GM12878 (cell line): ENCODE results near the gene ARHGAP26. TPM values are rescaled to one million over a fixed set of nuclear protein-coding genes. Genes with fewer than 3 reads are reported as not detected.

ENCODE experiments used
- ASH2L ChIP-seq: fragments of 300-600, 200-600 bp; sonication (generic); IDR thresholded peaks from 2 replicates; pipeline ENCODE4 v1.6.1; 2017; ENCODE audit warnings: low read depth, mild to moderate bottlenecking, borderline replicate concordance
- BRCA1 ChIP-seq: IDR thresholded peaks from 2 replicates; pipeline ENCODE4 v1.6.1; 2011; ENCODE audit warnings: low read depth, low read length, improper control_type of control experiment
- HDAC2 ChIP-seq: fragments of 200-600 bp; sonication (generic); IDR thresholded peaks from 2 replicates; pipeline ENCODE4 v1.6.1; 2017
- IKZF2 ChIP-seq, 2 experiments: fragments of 450-650 bp; IDR thresholded peaks; 2 replicates each; pipeline ENCODE4 v1.6.1; 2017; ENCODE audit warnings: mild to moderate bottlenecking in 2 of 2, moderate library complexity in 2 of 2
- KLF5 ChIP-seq: fragments of 450-650 bp; IDR thresholded peaks from 2 replicates; pipeline ENCODE4 v1.6.1; 2014; ENCODE audit warnings: mild to moderate bottlenecking; ENCODE audit not compliant: partially characterized antibody
- MEF2A ChIP-seq: IDR thresholded peaks from 2 replicates; pipeline ENCODE4 v1.6.1; 2011; ENCODE audit warnings: low read depth, mild to moderate bottlenecking, low read length, moderate library complexity; ENCODE audit not compliant: insufficient read depth
- RELA ChIP-seq: fragments of 450-650 bp; IDR thresholded peaks from 2 replicates; pipeline ENCODE4 v1.8.0; 2014; ENCODE audit warnings: borderline replicate concordance; ENCODE audit not compliant: partially characterized antibody
- SIN3A ChIP-seq: IDR thresholded peaks from 2 replicates; pipeline ENCODE4 v1.6.1; 2012; ENCODE audit warnings: low read depth, low read length, improper control_type of control experiment
- SMARCA5 ChIP-seq: fragments of 450-650 bp; IDR thresholded peaks from 2 replicates; pipeline ENCODE4 v1.6.1; 2017; ENCODE audit warnings: mild to moderate bottlenecking
- polyA plus RNA-seq, 11 experiments: library from polyadenylated mRNA; depleted of rRNA in 4 of 11; unstranded in 6 of 11; stranded (reverse) in 5 of 11; fragments of >200 nt; fragmentation: Nextera tagmentation in 4 of 11; fragmentation: Illumina TruSeq in 1 of 11; extraction: Ambion mirVana in 4 of 11; extraction: Trizol in 1 of 11; gene quantifications; 1 replicate in 1 of 11; 2 replicates in 10 of 11; pipeline versions ENCODE4 v1.2.1 to v1.2.3, GENCODE V29; 2011 to 2016; ENCODE audit warnings: inconsistent platforms in 2 of 11, missing spikeins in 2 of 11, low read depth in 1 of 11
- total RNA-seq, 4 experiments: library from RNA; depleted of rRNA in 3 of 4; stranded (reverse); fragments of >200 nt in 3 of 4; fragmentation: Illumina TruSeq in 1 of 4; extraction: Trizol in 1 of 4; gene quantifications; 2 replicates each; pipeline versions ENCODE4 v1.2.1 to v1.2.3, GENCODE V29; 2013 to 2021
- TF ChIP-seq, protein P1 (sequence below): fragments of 450-650 bp; IDR thresholded peaks from 2 replicates; pipeline ENCODE4 v1.6.1; 2017; ENCODE audit warnings: mild to moderate bottlenecking, moderate library complexity
- TF ChIP-seq, protein P2 (sequence below): fragments of 450-650 bp; IDR thresholded peaks from 2 replicates; pipeline ENCODE4 v1.6.1; 2016; ENCODE audit warnings: mild to moderate bottlenecking, moderate library complexity, borderline replicate concordance
- TF ChIP-seq, protein P3 (sequence below): IDR thresholded peaks from 2 replicates; pipeline ENCODE4 v1.6.1; 2011; ENCODE audit warnings: mild to moderate bottlenecking, low read depth, low read length, moderate library complexity; ENCODE audit not compliant: insufficient replicate concordance

The ARHGAP26 gene
- total and polyA plus RNA-seq, 10 of the 15 experiments (the other 5 are each of a cell fraction or from before 2014, with no cell fraction given), result 9.4 to 41.5 (median 19.3) TPM

GRCh38 chr5:143004361-143005145, 234.4 kb downstream of the ARHGAP26 start (continued):
- TF ChIP-seq, protein P1, sequence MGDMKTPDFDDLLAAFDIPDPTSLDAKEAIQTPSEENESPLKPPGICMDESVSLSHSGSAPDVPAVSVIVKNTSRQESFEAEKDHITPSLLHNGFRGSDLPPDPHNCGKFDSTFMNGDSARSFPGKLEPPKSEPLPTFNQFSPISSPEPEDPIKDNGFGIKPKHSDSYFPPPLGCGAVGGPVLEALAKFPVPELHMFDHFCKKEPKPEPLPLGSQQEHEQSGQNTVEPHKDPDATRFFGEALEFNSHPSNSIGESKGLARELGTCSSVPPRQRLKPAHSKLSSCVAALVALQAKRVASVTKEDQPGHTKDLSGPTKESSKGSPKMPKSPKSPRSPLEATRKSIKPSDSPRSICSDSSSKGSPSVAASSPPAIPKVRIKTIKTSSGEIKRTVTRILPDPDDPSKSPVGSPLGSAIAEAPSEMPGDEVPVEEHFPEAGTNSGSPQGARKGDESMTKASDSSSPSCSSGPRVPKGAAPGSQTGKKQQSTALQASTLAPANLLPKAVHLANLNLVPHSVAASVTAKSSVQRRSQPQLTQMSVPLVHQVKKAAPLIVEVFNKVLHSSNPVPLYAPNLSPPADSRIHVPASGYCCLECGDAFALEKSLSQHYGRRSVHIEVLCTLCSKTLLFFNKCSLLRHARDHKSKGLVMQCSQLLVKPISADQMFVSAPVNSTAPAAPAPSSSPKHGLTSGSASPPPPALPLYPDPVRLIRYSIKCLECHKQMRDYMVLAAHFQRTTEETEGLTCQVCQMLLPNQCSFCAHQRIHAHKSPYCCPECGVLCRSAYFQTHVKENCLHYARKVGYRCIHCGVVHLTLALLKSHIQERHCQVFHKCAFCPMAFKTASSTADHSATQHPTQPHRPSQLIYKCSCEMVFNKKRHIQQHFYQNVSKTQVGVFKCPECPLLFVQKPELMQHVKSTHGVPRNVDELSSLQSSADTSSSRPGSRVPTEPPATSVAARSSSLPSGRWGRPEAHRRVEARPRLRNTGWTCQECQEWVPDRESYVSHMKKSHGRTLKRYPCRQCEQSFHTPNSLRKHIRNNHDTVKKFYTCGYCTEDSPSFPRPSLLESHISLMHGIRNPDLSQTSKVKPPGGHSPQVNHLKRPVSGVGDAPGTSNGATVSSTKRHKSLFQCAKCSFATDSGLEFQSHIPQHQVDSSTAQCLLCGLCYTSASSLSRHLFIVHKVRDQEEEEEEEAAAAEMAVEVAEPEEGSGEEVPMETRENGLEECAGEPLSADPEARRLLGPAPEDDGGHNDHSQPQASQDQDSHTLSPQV, result no peak
- 0 out of 2 replicates have a peak, but pooled peaks have one; percentile 15 for TF ChIP-seq MEF2A
- no peak for TF ChIP-seq ASH2L
- TF ChIP-seq RELA, result no peak
- TF ChIP-seq HDAC2, result no peak
- TF ChIP-seq SMARCA5, result 0 out of 2 replicates have a peak, but pooled peaks have one; percentile 12
- peak; percentile 65 to 66 for TF ChIP-seq IKZF2 (IDR thresholded peaks at IDR 0.05)
- no peak for TF ChIP-seq BRCA1
- TF ChIP-seq, protein P2, sequence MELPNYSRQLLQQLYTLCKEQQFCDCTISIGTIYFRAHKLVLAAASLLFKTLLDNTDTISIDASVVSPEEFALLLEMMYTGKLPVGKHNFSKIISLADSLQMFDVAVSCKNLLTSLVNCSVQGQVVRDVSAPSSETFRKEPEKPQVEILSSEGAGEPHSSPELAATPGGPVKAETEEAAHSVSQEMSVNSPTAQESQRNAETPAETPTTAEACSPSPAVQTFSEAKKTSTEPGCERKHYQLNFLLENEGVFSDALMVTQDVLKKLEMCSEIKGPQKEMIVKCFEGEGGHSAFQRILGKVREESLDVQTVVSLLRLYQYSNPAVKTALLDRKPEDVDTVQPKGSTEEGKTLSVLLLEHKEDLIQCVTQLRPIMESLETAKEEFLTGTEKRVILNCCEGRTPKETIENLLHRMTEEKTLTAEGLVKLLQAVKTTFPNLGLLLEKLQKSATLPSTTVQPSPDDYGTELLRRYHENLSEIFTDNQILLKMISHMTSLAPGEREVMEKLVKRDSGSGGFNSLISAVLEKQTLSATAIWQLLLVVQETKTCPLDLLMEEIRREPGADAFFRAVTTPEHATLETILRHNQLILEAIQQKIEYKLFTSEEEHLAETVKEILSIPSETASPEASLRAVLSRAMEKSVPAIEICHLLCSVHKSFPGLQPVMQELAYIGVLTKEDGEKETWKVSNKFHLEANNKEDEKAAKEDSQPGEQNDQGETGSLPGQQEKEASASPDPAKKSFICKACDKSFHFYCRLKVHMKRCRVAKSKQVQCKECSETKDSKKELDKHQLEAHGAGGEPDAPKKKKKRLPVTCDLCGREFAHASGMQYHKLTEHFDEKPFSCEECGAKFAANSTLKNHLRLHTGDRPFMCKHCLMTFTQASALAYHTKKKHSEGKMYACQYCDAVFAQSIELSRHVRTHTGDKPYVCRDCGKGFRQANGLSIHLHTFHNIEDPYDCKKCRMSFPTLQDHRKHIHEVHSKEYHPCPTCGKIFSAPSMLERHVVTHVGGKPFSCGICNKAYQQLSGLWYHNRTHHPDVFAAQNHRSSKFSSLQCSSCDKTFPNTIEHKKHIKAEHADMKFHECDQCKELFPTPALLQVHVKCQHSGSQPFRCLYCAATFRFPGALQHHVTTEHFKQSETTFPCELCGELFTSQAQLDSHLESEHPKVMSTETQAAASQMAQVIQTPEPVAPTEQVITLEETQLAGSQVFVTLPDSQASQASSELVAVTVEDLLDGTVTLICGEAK, result no peak
- TF ChIP-seq, protein P3, sequence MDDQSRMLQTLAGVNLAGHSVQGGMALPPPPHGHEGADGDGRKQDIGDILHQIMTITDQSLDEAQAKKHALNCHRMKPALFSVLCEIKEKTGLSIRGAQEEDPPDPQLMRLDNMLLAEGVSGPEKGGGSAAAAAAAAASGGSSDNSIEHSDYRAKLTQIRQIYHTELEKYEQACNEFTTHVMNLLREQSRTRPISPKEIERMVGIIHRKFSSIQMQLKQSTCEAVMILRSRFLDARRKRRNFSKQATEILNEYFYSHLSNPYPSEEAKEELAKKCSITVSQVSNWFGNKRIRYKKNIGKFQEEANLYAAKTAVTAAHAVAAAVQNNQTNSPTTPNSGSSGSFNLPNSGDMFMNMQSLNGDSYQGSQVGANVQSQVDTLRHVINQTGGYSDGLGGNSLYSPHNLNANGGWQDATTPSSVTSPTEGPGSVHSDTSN, result peak; percentile 47
- TF ChIP-seq SIN3A, result no peak
- TF ChIP-seq KLF5, result no peak
